Right lobe of liver (tissue), 6 donors: ENCODE results near the gene RCAN2. TPM values are rescaled to one million over a fixed set of nuclear protein-coding genes. Genes with fewer than 3 reads are reported as not detected.

Experiments
- ATAC-seq, 4 donors: fragments of 200-7000 bp; cut with Tn5 transposase; one replicate each; pipeline ENCODE4 v1.9.1; 2020; ENCODE audit warnings: mild to moderate bottlenecking in 4 of 4, moderate library complexity in 4 of 4
- DNase-seq, 3 donors: peaks; one replicate each; pipeline ENCODE4 v3.0.0-alpha.2; 2020
- H3K27ac ChIP-seq, 3 donors: fragments of 200-600 bp; one replicate each; pipeline ENCODE4 v1.8.0; 2022
- H3K27me3 ChIP-seq, 2 donors: fragments of 200-600 bp; one replicate each; pipeline ENCODE4 v1.8.0; 2022
- H3K36me3 ChIP-seq, 4 donors: fragments of 200-600 bp; sonication (generic) in 1 of 4; one replicate each; pipeline versions ENCODE4 v1.5.1 to v1.8.0; 2017 to 2022; ENCODE audit warnings: control low read depth in 1 of 4
- H3K4me1 ChIP-seq, 4 donors: fragments of 200-600 bp; sonication (generic) in 1 of 4; one replicate each; pipeline versions ENCODE4 v1.5.1 to v1.8.0; 2017 to 2022; ENCODE audit warnings: control low read depth in 1 of 4
- H3K4me3 ChIP-seq, 3 donors: fragments of 200-600 bp; one replicate each; pipeline ENCODE4 v1.8.0; 2022
- H3K9me3 ChIP-seq, 4 donors: fragments of 200-600 bp; sonication (generic) in 1 of 4; one replicate each; pipeline versions ENCODE4 v1.5.1 to v1.8.0; 2017 to 2022; ENCODE audit warnings: control low read depth in 1 of 4
- POLR2A ChIP-seq: fragments of 450-650 bp; IDR thresholded peaks from one replicate; pipeline ENCODE4 v1.6.1; 2017; ENCODE audit warnings: antibody characterized with exemption, mild to moderate bottlenecking
- WGBS: methylation state at CpG from one replicate; pipeline ENCODE4 v1.1.6; 2018; ENCODE audit warnings: low coverage, low lambda C conversion rate; ENCODE audit not compliant: insufficient coverage; ENCODE audit errors: missing lambda C conversion rate; 5-methylcytosine and 5-hydroxymethylcytosine counted together
- intact Hi-C, 2 donors: fragments of 100-400 bp; cut with DNase I; formaldehyde crosslinking; loops; one replicate each; pipeline versions ENCODE4 v1.11.2 to v1.14.1; 2022
- total RNA-seq, 6 experiments: library from RNA; depleted of rRNA in 2 of 6; stranded (reverse); fragments of >200 nt in 2 of 6; fragmentation: NEBNext Ultra II Directional in 3 of 6; extraction: Animal tissue kit (Norgen Biotek cat#: 25700) in 3 of 6; gene quantifications; one replicate each; pipeline versions ENCODE4 v1.1.0 to v1.2.4, GENCODE V29; 2016 to 2023
- TF ChIP-seq, protein P1 (sequence below), 4 donors: fragments of 200-600 bp in 3 of 4; fragments of 450-650 bp in 1 of 4; IDR thresholded peaks; one replicate each; pipeline versions ENCODE4 v1.5.1 to v1.8.0; 2016 to 2022; ENCODE audit warnings: antibody characterized with exemption in 4 of 4, mild to moderate bottlenecking in 2 of 4
- donor health status: DM: no; HTN: yes; CAD: no.
- donor health status: DM: no; HTN: no; CAD: no.
- donor health status: DM: no; HTN: no; CAD: no.
- donor health status: DM: no; HTN: yes; CAD: no.
- donor health status: DM: no; HTN: yes; CAD: no.

The RCAN2 gene
- total RNA-seq, 6 experiments from 2014 or later = 0.77 to 4.5 (median 1.9) TPM

DNA sequence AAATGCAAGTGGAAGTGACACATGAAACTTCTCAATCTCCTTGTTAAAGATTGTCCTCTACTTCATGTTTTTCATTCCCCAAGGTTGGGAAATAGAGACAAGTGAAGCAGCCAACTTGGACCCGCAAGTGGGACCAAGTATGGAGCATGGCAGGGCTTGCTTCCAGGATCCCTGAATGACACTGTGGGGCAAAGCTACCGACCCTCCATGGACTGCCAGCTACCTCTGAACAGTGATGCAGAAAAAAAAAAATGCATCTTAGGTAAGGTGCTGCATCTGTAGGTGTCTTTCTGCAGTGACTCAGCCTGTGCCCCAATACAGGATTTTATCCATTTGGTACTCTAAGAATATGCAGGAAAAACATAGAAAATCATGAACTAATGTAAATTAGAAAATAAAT, 201.4 kb downstream of the RCAN2 start:
- TF ChIP-seq, protein P1, sequence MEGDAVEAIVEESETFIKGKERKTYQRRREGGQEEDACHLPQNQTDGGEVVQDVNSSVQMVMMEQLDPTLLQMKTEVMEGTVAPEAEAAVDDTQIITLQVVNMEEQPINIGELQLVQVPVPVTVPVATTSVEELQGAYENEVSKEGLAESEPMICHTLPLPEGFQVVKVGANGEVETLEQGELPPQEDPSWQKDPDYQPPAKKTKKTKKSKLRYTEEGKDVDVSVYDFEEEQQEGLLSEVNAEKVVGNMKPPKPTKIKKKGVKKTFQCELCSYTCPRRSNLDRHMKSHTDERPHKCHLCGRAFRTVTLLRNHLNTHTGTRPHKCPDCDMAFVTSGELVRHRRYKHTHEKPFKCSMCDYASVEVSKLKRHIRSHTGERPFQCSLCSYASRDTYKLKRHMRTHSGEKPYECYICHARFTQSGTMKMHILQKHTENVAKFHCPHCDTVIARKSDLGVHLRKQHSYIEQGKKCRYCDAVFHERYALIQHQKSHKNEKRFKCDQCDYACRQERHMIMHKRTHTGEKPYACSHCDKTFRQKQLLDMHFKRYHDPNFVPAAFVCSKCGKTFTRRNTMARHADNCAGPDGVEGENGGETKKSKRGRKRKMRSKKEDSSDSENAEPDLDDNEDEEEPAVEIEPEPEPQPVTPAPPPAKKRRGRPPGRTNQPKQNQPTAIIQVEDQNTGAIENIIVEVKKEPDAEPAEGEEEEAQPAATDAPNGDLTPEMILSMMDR (IDR thresholded peaks at IDR 0.05) = no peak
- no peak for TF ChIP-seq POLR2A
- DNase-seq = no peak
- 53% methylated on average over 2 of the region's 2 CpGs for WGBS

GRCh38 chr6:46288835-46289234, 202.4 kb downstream of the RCAN2 start:
- WGBS = 52% methylated on average over 2 of the region's 3 CpGs
- ATAC-seq = no peak
- intact Hi-C loops = no loop called here

More for the DNA sequence above, 201.4 kb downstream of the RCAN2 start:
- Histone ChIP-seq H3K4me1 (no peaks in the 10 kb centered on the region), H3K27ac (no peak overlapping the region), H3K4me3 (no peak overlapping the region), H3K9me3 (no peaks in the 10 kb centered on the region), H3K36me3 (no peaks in the 10 kb centered on the region), H3K27me3 (no peaks in the 10 kb centered on the region)
- intact Hi-C loops = no loop called here
- no peak for ATAC-seq

DNA sequence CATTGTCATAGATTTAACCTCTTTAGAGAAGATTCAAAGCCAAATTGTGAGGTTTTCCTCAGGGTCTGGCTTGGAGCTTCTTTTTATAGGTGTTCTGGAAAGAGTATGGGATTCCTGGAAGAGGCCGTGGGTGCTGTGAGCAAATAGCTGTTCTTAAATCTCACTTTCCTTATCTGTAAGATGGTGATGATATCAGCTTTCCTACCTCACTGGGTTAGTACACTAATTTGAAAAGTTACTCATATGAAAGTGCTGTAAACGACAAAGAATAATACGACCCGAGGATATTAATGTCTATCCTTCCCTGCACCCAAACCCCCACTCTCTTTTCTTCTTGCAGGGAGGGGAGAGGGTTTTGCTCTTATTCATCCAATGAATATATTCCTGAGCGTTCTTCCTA, 203.6 kb downstream of the RCAN2 start:
- TF ChIP-seq, protein P1 (IDR thresholded peaks at IDR 0.05) = no peak
- TF ChIP-seq POLR2A = no peak
- H3K27ac ChIP-seq = no peak overlapping the region
- H3K4me1 ChIP-seq = no peaks in the 10 kb centered on the region
- no peaks in the 10 kb centered on the region for H3K36me3 ChIP-seq
- ATAC-seq = no peak
- no peak overlapping the region for H3K4me3 ChIP-seq
- 82% methylated on average over 5 of the region's 5 CpGs for WGBS
- H3K9me3 ChIP-seq = no peaks in the 10 kb centered on the region
- intact Hi-C loops = no loop called here
- no peaks in the 10 kb centered on the region for H3K27me3 ChIP-seq
- DNase-seq = no peak

More at GRCh38 chr6:46288835-46289234, 202.4 kb downstream of the RCAN2 start:
- Histone ChIP-seq H3K4me1 (no peaks in the 10 kb centered on the region), H3K9me3 (no peaks in the 10 kb centered on the region), H3K4me3 (no peak overlapping the region), H3K36me3 (no peaks in the 10 kb centered on the region), H3K27ac (no peak overlapping the region), H3K27me3 (no peaks in the 10 kb centered on the region)
- no peak for TF ChIP-seq POLR2A
- TF ChIP-seq, protein P1 (IDR thresholded peaks at IDR 0.05) = no peak
- no peak for DNase-seq

DNA sequence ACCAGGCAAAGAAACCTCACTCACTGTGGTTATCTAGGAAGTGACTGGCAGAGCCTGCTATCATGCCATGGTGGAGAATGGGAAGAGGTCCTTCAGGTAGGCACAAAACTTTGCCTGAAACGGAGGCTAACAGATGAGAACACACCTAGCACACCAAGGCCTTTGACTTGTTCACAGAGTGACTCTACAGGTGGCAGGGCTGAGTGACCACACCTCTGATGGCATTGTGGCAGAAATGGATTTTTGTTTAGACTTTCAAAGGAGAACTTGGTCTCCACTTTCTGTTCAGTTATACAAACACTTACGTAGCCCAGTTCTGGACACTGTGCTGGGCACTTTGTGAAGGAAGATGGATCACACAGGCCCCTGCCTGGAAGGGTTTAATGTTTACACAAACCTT, 204.2 kb downstream of the RCAN2 start:
- no peaks in the 10 kb centered on the region for H3K36me3 ChIP-seq
- H3K4me3 ChIP-seq = no peak overlapping the region
- no peak overlapping the region for H3K27ac ChIP-seq
- H3K27me3 ChIP-seq = no peaks in the 10 kb centered on the region
- 94% methylated on average over 2 of the region's 2 CpGs for WGBS
- TF ChIP-seq, protein P1 (IDR thresholded peaks at IDR 0.05) = no peak
- no peak for TF ChIP-seq POLR2A
- no peaks in the 10 kb centered on the region for H3K4me1 ChIP-seq
- DNase-seq = no peak
- H3K9me3 ChIP-seq = no peaks in the 10 kb centered on the region
- no peak for ATAC-seq
- intact Hi-C loops = no loop called here

DNA sequence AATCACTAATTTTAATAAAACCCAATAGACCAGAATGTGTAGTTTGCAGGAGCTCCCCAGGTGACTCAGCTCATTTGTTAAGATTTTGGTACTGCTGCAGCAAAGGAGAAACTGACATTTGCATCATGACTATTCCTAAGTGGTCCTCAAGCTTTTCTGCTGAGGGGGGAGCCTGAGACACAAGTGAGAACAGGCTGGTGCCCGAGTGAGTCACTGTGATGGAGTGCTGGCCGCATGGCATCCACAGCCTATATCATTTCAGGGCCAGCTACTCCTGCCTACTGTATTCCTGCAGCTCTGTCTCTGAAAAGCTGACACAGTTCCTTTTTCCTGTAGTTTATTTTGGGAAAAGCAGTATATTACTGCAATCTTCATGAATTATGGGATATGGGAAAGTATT, 206.8 kb downstream of the RCAN2 start:
- intact Hi-C loops = no loop called here
- DNase-seq (no peak), ATAC-seq (no peak)
- no peaks in the 10 kb centered on the region for H3K4me1 ChIP-seq
- H3K27ac ChIP-seq = no peak overlapping the region
- H3K36me3 ChIP-seq = no peaks in the 10 kb centered on the region
- H3K27me3 ChIP-seq = no peaks in the 10 kb centered on the region
- TF ChIP-seq, protein P1 (IDR thresholded peaks at IDR 0.05) = no peak
- no peak for TF ChIP-seq POLR2A
- no peaks in the 10 kb centered on the region for H3K9me3 ChIP-seq
- no peak overlapping the region for H3K4me3 ChIP-seq
- 75% methylated on average over 2 of the region's 2 CpGs for WGBS
